ENCODE measurements around the gene SLC26A11.

DNA sequence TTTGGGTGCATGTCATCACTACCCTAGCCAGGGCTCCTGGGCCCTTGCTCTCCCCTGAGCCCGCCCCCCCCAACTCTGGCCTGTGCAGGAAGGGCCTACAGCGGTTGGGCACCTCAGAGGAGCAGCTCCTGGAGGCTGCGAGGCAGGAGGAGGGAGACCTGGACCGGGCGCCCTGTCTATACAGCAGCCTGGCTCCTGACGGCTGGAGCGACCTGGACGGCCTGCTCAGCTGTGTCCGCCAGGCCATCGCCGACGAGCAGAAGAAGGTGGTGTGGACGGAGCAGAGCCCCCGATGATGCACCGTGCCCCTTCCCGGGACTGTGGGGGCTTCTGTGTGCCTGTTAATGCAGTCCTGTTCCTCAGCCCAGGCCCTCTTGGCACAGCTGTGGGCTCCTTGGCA is 12.2 kb upstream of the SLC26A11 start:
- TF ChIP-seq, protein P1, sequence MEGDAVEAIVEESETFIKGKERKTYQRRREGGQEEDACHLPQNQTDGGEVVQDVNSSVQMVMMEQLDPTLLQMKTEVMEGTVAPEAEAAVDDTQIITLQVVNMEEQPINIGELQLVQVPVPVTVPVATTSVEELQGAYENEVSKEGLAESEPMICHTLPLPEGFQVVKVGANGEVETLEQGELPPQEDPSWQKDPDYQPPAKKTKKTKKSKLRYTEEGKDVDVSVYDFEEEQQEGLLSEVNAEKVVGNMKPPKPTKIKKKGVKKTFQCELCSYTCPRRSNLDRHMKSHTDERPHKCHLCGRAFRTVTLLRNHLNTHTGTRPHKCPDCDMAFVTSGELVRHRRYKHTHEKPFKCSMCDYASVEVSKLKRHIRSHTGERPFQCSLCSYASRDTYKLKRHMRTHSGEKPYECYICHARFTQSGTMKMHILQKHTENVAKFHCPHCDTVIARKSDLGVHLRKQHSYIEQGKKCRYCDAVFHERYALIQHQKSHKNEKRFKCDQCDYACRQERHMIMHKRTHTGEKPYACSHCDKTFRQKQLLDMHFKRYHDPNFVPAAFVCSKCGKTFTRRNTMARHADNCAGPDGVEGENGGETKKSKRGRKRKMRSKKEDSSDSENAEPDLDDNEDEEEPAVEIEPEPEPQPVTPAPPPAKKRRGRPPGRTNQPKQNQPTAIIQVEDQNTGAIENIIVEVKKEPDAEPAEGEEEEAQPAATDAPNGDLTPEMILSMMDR (IDR thresholded peaks at IDR 0.05) = no peak
- TF ChIP-seq EP300 (IDR thresholded peaks at IDR 0.05) = no peak

Data from esophagus muscularis mucosa (tissue), 3 donors.